OCI-LY3 (cell line): ENCODE results near the gene PTPRD.

Experiments used
- EZH2phosphoT487 ChIP-seq: fragments of 200-600 bp; shearing (Covaris generic); IDR thresholded peaks from 2 replicates; pipeline ENCODE4 v1.6.1; 2018; ENCODE audit warnings: antibody characterized with exemption, mixed run types, low read depth
- TF ChIP-seq, protein P1 (sequence below): fragments of 200-600, 300-600 bp; sonication (generic); IDR thresholded peaks from 2 replicates; pipeline ENCODE4 v1.5.1; 2014; ENCODE audit warnings: antibody characterized with exemption, low read length, low read depth

DNA sequence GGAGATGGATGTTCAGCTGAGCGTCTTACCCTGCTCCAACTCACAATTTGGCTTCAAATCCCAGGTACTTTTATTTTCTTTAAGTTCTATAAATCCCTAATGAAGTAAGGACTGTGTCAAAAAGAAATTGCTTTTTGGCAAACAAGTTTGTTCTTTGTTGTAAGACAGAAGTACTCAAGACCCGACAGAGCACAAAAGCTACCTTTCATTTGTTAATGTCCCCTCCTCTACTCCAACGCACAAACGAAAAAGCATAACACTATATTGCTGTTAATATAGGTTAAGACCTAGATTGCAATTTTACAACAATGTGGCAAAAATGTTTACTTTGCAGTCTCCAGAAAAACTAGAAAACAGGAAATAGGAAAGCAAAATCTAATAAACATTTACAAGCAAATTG, 2217.8 kb downstream of the PTPRD start:
- TF ChIP-seq, protein P1, sequence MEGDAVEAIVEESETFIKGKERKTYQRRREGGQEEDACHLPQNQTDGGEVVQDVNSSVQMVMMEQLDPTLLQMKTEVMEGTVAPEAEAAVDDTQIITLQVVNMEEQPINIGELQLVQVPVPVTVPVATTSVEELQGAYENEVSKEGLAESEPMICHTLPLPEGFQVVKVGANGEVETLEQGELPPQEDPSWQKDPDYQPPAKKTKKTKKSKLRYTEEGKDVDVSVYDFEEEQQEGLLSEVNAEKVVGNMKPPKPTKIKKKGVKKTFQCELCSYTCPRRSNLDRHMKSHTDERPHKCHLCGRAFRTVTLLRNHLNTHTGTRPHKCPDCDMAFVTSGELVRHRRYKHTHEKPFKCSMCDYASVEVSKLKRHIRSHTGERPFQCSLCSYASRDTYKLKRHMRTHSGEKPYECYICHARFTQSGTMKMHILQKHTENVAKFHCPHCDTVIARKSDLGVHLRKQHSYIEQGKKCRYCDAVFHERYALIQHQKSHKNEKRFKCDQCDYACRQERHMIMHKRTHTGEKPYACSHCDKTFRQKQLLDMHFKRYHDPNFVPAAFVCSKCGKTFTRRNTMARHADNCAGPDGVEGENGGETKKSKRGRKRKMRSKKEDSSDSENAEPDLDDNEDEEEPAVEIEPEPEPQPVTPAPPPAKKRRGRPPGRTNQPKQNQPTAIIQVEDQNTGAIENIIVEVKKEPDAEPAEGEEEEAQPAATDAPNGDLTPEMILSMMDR, result no peak
- TF ChIP-seq EZH2phosphoT487, result no peak
